H1 (cell line): ENCODE measurements around the gene TERF2IP.

Experiments used
- SP4 ChIP-seq: IDR thresholded peaks from 2 replicates; pipeline ENCODE4 v1.6.1; 2012; ENCODE audit warnings: low read length, inconsistent platforms
- TF ChIP-seq, protein P1 (sequence below), 3 experiments: IDR thresholded peaks; 1 replicate in 2 of 3; 2 replicates in 1 of 3; pipeline versions ENCODE4 v1.5.1 to v1.6.1; 2011; ENCODE audit warnings: low read length in 3 of 3, mild to moderate bottlenecking in 3 of 3, inconsistent platforms in 2 of 3, low read depth in 1 of 3, moderate library complexity in 1 of 3; ENCODE audit not compliant: insufficient read depth in 1 of 3; ENCODE audit errors: control extremely low read depth in 1 of 3

DNA sequence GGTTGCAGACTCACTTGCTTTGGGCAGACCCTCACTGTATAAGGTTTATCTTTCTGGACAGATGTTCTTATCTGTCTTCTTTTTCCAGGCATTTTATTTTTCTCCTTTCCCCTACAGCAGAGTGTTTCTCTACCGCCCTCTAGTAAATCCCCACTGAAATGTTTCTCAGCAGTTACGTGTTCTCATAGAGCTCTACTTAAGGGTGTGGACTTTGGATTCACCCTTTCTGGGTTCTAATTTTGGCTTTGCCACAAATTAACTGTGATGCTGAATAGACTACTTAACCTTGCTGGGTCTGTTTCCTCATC is 26.4 kb upstream of the TERF2IP start:
- TF ChIP-seq, protein P1, sequence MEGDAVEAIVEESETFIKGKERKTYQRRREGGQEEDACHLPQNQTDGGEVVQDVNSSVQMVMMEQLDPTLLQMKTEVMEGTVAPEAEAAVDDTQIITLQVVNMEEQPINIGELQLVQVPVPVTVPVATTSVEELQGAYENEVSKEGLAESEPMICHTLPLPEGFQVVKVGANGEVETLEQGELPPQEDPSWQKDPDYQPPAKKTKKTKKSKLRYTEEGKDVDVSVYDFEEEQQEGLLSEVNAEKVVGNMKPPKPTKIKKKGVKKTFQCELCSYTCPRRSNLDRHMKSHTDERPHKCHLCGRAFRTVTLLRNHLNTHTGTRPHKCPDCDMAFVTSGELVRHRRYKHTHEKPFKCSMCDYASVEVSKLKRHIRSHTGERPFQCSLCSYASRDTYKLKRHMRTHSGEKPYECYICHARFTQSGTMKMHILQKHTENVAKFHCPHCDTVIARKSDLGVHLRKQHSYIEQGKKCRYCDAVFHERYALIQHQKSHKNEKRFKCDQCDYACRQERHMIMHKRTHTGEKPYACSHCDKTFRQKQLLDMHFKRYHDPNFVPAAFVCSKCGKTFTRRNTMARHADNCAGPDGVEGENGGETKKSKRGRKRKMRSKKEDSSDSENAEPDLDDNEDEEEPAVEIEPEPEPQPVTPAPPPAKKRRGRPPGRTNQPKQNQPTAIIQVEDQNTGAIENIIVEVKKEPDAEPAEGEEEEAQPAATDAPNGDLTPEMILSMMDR (IDR thresholded peaks at IDR 0.05; ENCODE audit: control extremely low read depth in 1 of 3, insufficient read depth in 1 of 3, low read depth in 1 of 3, low read length in 3 of 3): peak in 2 of 3 experiments; percentile 32 to 36; a peak in 2 of 4 replicates
- TF ChIP-seq SP4: no peak
